Panc1 (cell line): ENCODE measurements around the gene ESCO1. TPM values are rescaled to one million over a fixed set of nuclear protein-coding genes. Genes with fewer than 3 reads are reported as not detected.

Experiments
- ATAC-seq: fragments of 200-7000 bp; cut with Tn5 transposase; 2 replicates; pipeline ENCODE4 v1.9.1; 2020; ENCODE audit warnings: mild to moderate bottlenecking, moderate library complexity
- BruUV-seq: library from RNA; stranded (reverse); fragments of 400-500 nt; replicated peaks from 2 replicates; lab custom pipeline; 2021; lab: Mats Ljungman, UMichigan
- CTCF ChIA-PET: fragments of 300-600 bp; sonication (Branson Sonifier 250); formaldehyde crosslinking; loops from one replicate; lab custom pipeline; 2022; ENCODE audit warnings: antibody characterized with exemption; lab: Charles Lee
- POLR2A ChIA-PET: fragments of 300-600 bp; sonication (Branson Sonifier 250); formaldehyde crosslinking; loops from one replicate; lab custom pipeline; 2022; ENCODE audit warnings: antibody characterized with exemption; lab: Charles Lee
- DNase-seq: peaks from one replicate; pipeline ENCODE4 v3.0.0-alpha.2; 2010; ENCODE audit warnings: low read depth, low spot score
- H3K27ac ChIP-seq: 2 replicates; pipeline ENCODE4 v1.5.1; 2011; ENCODE audit warnings: mild to moderate bottlenecking, low read length, inconsistent platforms
- H3K27me3 ChIP-seq: fragments of 200-500 bp; sonication (Bioruptor generic); 2 replicates; pipeline ENCODE4 v1.6.0; 2014; ENCODE audit warnings: low read length, inconsistent platforms; ENCODE audit not compliant: control insufficient read depth, insufficient read depth
- H3K36me3 ChIP-seq: fragments of 200-500 bp; sonication (Bioruptor generic); 2 replicates; pipeline ENCODE4 v1.5.1; 2014; ENCODE audit warnings: inconsistent platforms, mild to moderate bottlenecking, low read length, moderate library complexity; ENCODE audit not compliant: control insufficient read depth, insufficient read depth
- H3K4me1 ChIP-seq: 2 replicates; pipeline ENCODE4 v1.5.1; 2011; ENCODE audit warnings: inconsistent platforms, mild to moderate bottlenecking, low read length, moderate library complexity; ENCODE audit not compliant: control insufficient read depth, insufficient read depth
- H3K4me3 ChIP-seq, 2 experiments: 2 replicates each; pipeline ENCODE4 v1.5.1; 2011 to 2012; ENCODE audit warnings: low read depth in 2 of 2, low read length in 2 of 2, mild to moderate bottlenecking in 2 of 2, inconsistent platforms in 1 of 2, moderate library complexity in 1 of 2
- H3K9me3 ChIP-seq: fragments of 200-500 bp; sonication (Bioruptor generic); 2 replicates; pipeline ENCODE4 v1.5.1; 2014; ENCODE audit warnings: low read depth, mild to moderate bottlenecking, inconsistent platforms, low read length, moderate library complexity; ENCODE audit not compliant: control insufficient read depth, insufficient read depth
- CTCF ChIP-seq: fragments of 450-650 bp; IDR thresholded peaks from 2 replicates; pipeline ENCODE4 v1.5.1; 2017; ENCODE audit warnings: mild to moderate bottlenecking
- POLR2AphosphoS5 ChIP-seq: IDR thresholded peaks from 2 replicates; pipeline ENCODE4 v1.6.1; 2012; ENCODE audit warnings: mild to moderate bottlenecking, low read depth, low read length, moderate library complexity
- REST ChIP-seq, 2 experiments: IDR thresholded peaks; 2 replicates each; pipeline ENCODE4 v1.6.1; 2011 to 2012; ENCODE audit warnings: low read depth in 2 of 2, control low read depth in 1 of 2, low read length in 1 of 2, mild to moderate bottlenecking in 1 of 2, moderate library complexity in 1 of 2; ENCODE audit not compliant: insufficient read depth in 1 of 2
- SIN3A ChIP-seq: IDR thresholded peaks from 2 replicates; pipeline ENCODE4 v1.6.1; 2012; ENCODE audit warnings: low read depth, mild to moderate bottlenecking, low read length, moderate library complexity, borderline replicate concordance; ENCODE audit not compliant: insufficient read depth
- TCF7L2 ChIP-seq: IDR thresholded peaks from 2 replicates; pipeline ENCODE4 v1.6.1; 2011; ENCODE audit warnings: mild to moderate bottlenecking, low read depth, low read length, inconsistent platforms
- in situ Hi-C: cut with HindIII; loops from 2 replicates; pipeline ENCODE4 v1.10.0; 2016; ENCODE audit warnings: low sequenced_read_pairs, low pct_unique_long_range_greater_than_20kb
- intact Hi-C: fragments of 100-400 bp; cut with micrococcal nuclease; formaldehyde crosslinking; loops from one replicate; pipeline ENCODE4 v1.10.0; 2022; ENCODE audit not compliant: unreplicated experiment
- total RNA-seq: library from RNA; stranded (reverse); gene quantifications from one replicate; pipeline ENCODE4 v1.2.1, GENCODE V29; 2021; ENCODE audit not compliant: unreplicated experiment

ESCO1 gene
- total RNA-seq, 1 experiment from 2014 or later: 15.4 TPM

GRCh38 chr18:21538230-21538629 lies 62.3 kb downstream of the ESCO1 start:
- no peak for ATAC-seq
- no peak overlapping the region for H3K4me3 ChIP-seq
- H3K27ac ChIP-seq: no peak overlapping the region
- TF ChIP-seq CTCF (no peak), REST (IDR thresholded peaks at IDR 0.05; ENCODE audit: insufficient read depth in 1 of 2, low read depth in 2 of 2, low read length in 1 of 2) (no peak), TCF7L2 (no peak), POLR2AphosphoS5 (no peak), SIN3A (no peak)
- CTCF ChIA-PET: no interaction called here
- peaks cover 3% of the 10 kb centered on the region; the same call in 1 of the 2 replicates for H3K36me3 ChIP-seq
- no peak for DNase-seq
- H3K4me1 ChIP-seq: no peaks in the 10 kb centered on the region
- no TSS peak for BruUV-seq
- intact Hi-C loops (no loop called here), in situ Hi-C loops (no loop called here)
- no peaks in the 10 kb centered on the region for H3K9me3 ChIP-seq
- no peaks in the 10 kb centered on the region for H3K27me3 ChIP-seq
- POLR2A ChIA-PET: no interaction called here

DNA sequence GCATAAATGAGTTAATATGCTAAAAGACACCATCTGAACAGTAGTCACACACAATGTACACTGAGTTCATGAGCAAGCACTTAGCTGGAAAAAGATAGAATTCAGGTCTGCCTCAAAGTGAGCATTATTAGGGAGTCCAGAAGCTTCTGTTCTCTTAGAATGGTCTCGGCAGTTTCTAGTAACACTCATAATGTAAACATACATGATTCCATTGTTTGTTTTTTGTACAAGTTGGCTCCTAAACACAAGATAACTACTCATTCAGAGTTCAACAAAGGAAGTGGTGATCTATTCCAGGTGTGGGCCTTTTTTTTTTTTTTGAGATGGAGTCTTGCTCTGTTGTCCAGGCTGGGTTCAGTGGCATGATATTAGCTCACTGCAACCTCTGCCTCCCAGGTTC lies 66.2 kb downstream of the ESCO1 start:
- no peaks in the 10 kb centered on the region for H3K27me3 ChIP-seq
- DNase-seq (no peak), ATAC-seq (no peak)
- ChIA-PET CTCF (no interaction called here), POLR2A (interaction anchor here (0.5 kb wide), 1 partner anchor 39 kb away, joined by 4 read pairs; no protein-coding TSS in a partner anchor)
- intact Hi-C loops: no loop called here
- H3K36me3 ChIP-seq: peaks cover 9% of the 10 kb centered on the region; the same call in 1 of the 2 replicates
- no peak overlapping the region for H3K27ac ChIP-seq
- no peaks in the 10 kb centered on the region for H3K4me1 ChIP-seq
- H3K9me3 ChIP-seq: no peaks in the 10 kb centered on the region
- no TSS peak for BruUV-seq
- in situ Hi-C loops: no loop called here
- H3K4me3 ChIP-seq: no peak overlapping the region
- TF ChIP-seq SIN3A (no peak), TCF7L2 (no peak), REST (IDR thresholded peaks at IDR 0.05; ENCODE audit: insufficient read depth in 1 of 2, low read depth in 2 of 2, low read length in 1 of 2) (no peak), CTCF (no peak), POLR2AphosphoS5 (no peak)
